Naive B cell (primary cell): ENCODE results near the gene SDE2. TPM values are rescaled to one million over a fixed set of nuclear protein-coding genes. Genes with fewer than 3 reads are reported as not detected.
"Not testable (repeated sequence)": the region's sequence is repeated elsewhere in the genome, so short reads cannot be mapped to it uniquely, and the experiment has no call there.

Source experiments
- ATAC-seq, 2 donors: fragments of 150-1000 bp; cut with Tn5 transposase; 2 replicates each; pipeline ENCODE4 v1.10.0; 2021; ENCODE audit warnings: low read depth in 2 of 2, mild to moderate bottlenecking in 2 of 2, moderate library complexity in 2 of 2
- DNase-seq: peaks from one replicate; pipeline ENCODE4 v3.0.0; 2022
- H3K27ac Mint-ChIP-seq, 6 donors: one replicate each; pipeline ENCODE4 v1.8.0; 2020 to 2022; ENCODE audit warnings: mild to moderate bottlenecking in 6 of 6, mixed read lengths in 6 of 6, moderate library complexity in 5 of 6, inconsistent platforms in 2 of 6
- H3K27me3 Mint-ChIP-seq, 3 donors: one replicate each; pipeline ENCODE4 v1.8.0; 2021 to 2022; ENCODE audit warnings: mixed read lengths in 3 of 3, mild to moderate bottlenecking in 1 of 3
- H3K36me3 Mint-ChIP-seq, 2 donors: one replicate each; pipeline ENCODE4 v1.8.0; 2020 to 2022; ENCODE audit warnings: mixed read lengths in 2 of 2, inconsistent platforms in 1 of 2, mild to moderate bottlenecking in 1 of 2
- H3K4me1 Mint-ChIP-seq, 3 donors: one replicate each; pipeline ENCODE4 v1.8.0; 2020 to 2022; ENCODE audit warnings: mixed read lengths in 3 of 3, inconsistent platforms in 1 of 3, mild to moderate bottlenecking in 1 of 3, moderate library complexity in 1 of 3
- H3K4me3 Mint-ChIP-seq, 8 donors: one replicate each; pipeline ENCODE4 v1.8.0; 2020 to 2022; ENCODE audit warnings: mild to moderate bottlenecking in 8 of 8, mixed read lengths in 8 of 8, moderate library complexity in 8 of 8, inconsistent platforms in 2 of 8
- H3K9me3 Mint-ChIP-seq, 7 donors: one replicate each; pipeline ENCODE4 v1.8.0; 2020 to 2022; ENCODE audit warnings: mixed read lengths in 7 of 7, mild to moderate bottlenecking in 5 of 7, inconsistent platforms in 2 of 7, moderate library complexity in 1 of 7
- polyA plus RNA-seq, 6 donors: library from polyadenylated mRNA; unstranded; fragments of 300-500 nt; fragmentation: Illumina TruSeq; gene quantifications; one replicate each; pipeline ENCODE4 v1.2.3, GENCODE V29; 2021; ENCODE audit warnings: low read depth in 6 of 6

The SDE2 gene
- polyA plus RNA-seq, 6 donors from 2014 or later, result 8.7 to 18.9 (median 11.4) TPM

DNA sequence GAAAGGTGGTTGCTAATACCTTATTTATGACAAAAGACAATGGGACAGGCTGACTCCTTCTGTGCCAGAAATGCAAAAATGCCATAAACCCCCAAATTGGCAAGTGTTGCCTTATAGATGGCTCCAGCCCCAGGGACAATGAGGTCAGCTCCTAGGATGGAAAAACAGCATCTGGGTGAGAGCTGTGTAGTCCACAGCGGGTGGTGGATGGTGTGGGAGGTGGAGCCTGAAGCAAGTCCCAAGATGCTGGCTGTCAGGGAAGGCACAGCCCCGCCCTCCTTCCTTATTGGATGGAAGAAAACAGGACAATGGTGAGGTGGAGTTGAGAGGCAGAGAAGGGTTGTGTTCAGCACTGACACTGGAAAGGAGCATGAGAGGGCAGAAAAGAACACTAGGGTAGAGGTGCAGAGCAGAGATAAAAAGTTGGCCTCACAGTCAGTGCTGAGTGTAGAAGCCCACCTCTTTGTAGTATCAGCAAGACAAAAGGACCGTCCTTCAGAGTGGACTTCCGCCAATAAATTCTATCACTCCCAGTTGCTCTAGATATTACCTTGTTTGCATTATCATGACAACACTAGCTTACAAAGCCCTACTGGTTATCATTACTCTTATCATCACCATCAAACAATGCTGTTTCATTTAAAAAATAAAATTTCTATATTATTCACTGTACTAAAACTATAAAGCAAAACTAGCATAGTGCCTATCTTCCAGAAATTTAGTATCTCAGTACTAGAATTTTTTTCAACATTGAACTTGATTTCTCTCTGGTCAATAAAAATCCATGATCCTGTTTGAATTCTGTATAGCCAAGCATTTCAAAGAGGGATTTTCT is 3.7 kb upstream of the SDE2 start:
- Mint-ChIP-seq H3K4me3 (peak overlapping the region; percentile 69 to 99 (median 82)), H3K27ac (peak overlapping the region; percentile 100), H3K4me1 (peaks cover 43 to 62% (median 47%) of the 10 kb centered on the region in 3 donors), H3K36me3 (peaks cover 0 to 6% of the 10 kb centered on the region in 2 donors), H3K27me3 (no peaks in the 10 kb centered on the region), H3K9me3 (peaks cover 0 to 3% (median 0%) of the 10 kb centered on the region in 7 donors)
- ATAC-seq (no peak), DNase-seq (no peak)

DNA sequence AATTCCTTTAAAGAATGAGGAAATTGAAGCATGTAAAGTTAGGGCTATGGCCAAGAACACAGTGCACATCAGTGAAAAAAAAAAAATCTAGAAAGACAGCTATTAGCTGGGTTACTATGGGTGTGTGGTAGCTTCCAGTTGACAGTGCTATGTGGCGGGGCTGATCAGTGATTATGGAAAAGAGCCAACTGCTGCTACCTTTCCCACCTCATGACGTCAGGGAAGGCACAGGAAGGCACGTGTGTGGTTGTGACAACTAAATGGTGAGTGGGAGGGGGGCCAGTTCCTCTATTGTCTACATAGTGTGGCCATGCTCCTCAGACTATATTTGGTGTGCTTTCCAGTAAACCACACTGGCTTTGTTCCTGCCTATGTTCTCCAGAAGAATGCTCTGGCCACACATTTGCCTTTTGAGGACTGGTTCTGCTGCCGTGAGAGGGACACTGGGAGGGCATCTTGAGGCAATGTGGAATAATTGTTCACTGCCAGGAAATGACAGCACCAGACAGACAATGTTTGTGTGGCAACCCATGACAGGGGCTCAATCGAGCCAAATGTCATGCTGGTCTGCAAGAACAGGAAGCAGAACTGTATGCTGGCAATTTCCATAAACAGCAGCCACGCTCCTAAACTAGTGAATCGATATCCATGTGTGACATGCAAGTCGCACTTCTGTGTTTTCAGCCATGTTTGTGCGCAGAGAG is 3.0 kb upstream of the SDE2 start:
- Mint-ChIP-seq H3K4me1 (peaks cover 43 to 70% (median 47%) of the 10 kb centered on the region in 3 donors), H3K36me3 (peaks cover 0 to 6% of the 10 kb centered on the region in 2 donors)
- peak; percentile 49 to 55 for ATAC-seq

DNA sequence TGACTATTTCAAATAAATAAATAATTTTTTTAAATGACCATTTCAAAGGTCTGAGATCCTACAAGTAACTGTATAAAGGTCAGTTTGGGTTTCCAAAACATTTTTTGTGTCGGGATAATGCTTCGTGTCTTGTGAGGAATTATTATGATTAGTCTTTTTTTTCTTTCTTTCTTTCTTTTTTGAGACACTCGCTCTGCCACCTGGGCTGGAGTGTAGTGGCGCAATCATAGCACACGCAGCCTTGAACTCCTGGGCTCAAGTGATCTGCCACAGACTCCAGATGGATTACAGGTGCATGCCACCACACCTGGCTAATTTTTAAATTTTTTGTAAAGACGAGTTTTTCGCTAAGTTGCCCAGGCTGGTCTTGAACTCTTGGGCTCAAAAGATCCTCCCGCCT is 1.9 kb upstream of the SDE2 start:
- H3K4me1 Mint-ChIP-seq, result peaks cover 47 to 77% (median 57%) of the 10 kb centered on the region in 3 donors
- DNase-seq (no peak), ATAC-seq (no peak)
- peak overlapping the region in 7 of 8 donors; percentile 9 to 100 (median 99) for H3K4me3 Mint-ChIP-seq
- peak overlapping the region; percentile 100 for H3K27ac Mint-ChIP-seq
- no peaks in the 10 kb centered on the region for H3K27me3 Mint-ChIP-seq
- H3K36me3 Mint-ChIP-seq, result peaks cover 0 to 6% of the 10 kb centered on the region in 2 donors
- H3K9me3 Mint-ChIP-seq, result peaks cover 0 to 3% (median 0%) of the 10 kb centered on the region in 7 donors

More for the DNA sequence above, 3.0 kb upstream of the SDE2 start:
- H3K9me3 Mint-ChIP-seq, result peaks cover 0 to 3% (median 0%) of the 10 kb centered on the region in 7 donors
- peak; percentile 93 for DNase-seq
- no peaks in the 10 kb centered on the region for H3K27me3 Mint-ChIP-seq
- peak overlapping the region; percentile 100 for H3K27ac Mint-ChIP-seq
- peak overlapping the region; percentile 69 to 99 (median 82) for H3K4me3 Mint-ChIP-seq

DNA sequence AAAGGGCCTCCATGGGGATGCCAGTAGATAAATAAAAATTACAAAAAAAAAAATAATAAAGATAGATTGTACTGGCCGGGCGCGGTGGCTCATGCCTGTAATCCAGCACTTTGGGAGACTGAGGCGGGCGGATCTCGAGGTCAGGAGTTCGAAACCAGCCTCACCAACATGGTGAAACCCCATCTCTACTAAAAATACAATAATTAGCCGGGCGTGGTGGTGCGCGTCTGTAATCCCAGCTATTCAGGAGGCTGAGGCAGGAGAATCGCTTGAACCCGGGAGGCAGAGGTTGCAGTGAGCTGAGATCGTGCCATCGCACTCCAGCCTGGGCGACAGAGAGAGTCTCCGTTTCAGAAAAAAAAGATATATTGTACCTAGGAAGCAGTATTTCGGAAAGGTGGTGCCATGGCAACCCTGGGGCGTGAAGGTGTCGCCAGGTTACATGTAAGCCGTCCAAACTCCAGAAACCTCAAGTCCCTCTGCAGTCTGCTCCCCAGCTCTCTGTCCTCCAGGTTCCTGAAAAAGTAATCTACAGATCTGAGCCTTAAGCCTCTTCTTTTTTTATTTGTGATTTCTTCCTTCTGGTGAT is 1.4 kb upstream of the SDE2 start:
- not testable (repeated sequence) for ATAC-seq, H3K36me3 Mint-ChIP-seq, H3K27me3 Mint-ChIP-seq, H3K9me3 Mint-ChIP-seq
- Mint-ChIP-seq H3K4me3 (peak overlapping the region; percentile 97 to 100 (median 100)), H3K27ac (peak overlapping the region; percentile 100), H3K4me1 (peaks cover 52 to 78% (median 61%) of the 10 kb centered on the region in 3 donors)
- peak; percentile 26 for DNase-seq

DNA sequence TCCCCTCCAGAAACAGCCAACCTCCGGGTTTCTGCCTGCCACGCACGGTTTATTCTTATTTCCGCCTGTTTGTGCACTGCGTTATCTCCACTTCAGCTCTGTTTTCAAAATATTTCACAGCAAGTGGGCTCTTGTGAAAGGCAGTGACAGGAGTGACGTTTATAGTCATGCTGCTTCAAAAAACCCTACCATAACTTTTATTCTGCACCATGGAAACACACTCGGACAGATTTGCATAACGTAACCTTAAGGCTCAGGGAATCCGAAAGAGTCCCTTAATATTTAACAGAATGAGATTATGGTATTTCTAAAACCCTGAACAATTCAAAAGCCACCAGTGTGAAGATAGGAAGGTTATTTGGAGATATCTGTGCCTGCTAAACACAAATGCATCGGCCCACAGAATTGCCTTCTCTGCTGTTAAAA is 782 bp upstream of the SDE2 start:
- peak; percentile 44 to 53 for ATAC-seq
- DNase-seq, result peak; percentile 85
- H3K27me3 Mint-ChIP-seq, result no peaks in the 10 kb centered on the region
- peak overlapping the region; percentile 97 to 100 (median 100) for H3K4me3 Mint-ChIP-seq
- H3K36me3 Mint-ChIP-seq, result peaks cover 0 to 6% of the 10 kb centered on the region in 2 donors
- peak overlapping the region; percentile 100 for H3K27ac Mint-ChIP-seq
- H3K9me3 Mint-ChIP-seq, result peaks cover 0 to 3% (median 0%) of the 10 kb centered on the region in 7 donors
- H3K4me1 Mint-ChIP-seq, result peaks cover 53 to 79% (median 62%) of the 10 kb centered on the region in 3 donors

DNA sequence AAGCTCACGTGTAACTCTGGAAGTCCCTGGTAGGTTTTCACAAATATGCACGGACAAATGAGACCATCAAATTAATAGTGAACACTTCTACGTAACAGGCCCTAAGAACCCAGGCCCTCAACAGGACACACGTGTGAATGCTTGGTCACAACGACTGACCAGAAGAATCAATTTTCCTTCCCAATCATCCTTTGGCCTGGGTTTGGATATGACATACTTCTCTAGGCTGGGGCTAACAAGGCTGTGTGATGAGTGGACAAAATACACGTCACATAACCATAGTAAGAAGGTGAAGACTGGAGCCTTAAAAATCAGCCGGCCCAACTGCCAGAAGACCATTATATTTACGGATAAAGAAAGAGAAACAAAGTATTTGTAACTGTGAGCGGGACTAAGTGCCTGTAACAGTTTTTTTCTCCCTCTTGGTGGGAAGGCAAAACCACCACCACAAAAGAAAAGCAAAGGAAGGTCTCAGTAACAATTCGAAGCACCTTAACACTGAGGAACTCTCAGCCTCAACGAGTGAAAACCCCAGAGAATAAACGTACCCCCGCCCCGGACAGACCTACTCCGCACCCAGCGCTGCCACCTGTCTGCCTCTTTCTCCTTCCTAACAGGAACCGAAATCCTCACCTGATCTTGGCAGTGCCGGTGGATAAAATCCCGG is 450 bp downstream of the SDE2 start:
- DNase-seq (no peak), ATAC-seq (peak; percentile 0 to 1)
- H3K4me3 Mint-ChIP-seq, result peak overlapping the region; percentile 97 to 100 (median 100)
- H3K4me1 Mint-ChIP-seq, result peaks cover 51 to 71% (median 60%) of the 10 kb centered on the region in 3 donors
- peak overlapping the region; percentile 100 for H3K27ac Mint-ChIP-seq
- H3K9me3 Mint-ChIP-seq, result peaks cover 0 to 3% (median 0%) of the 10 kb centered on the region in 7 donors
- H3K27me3 Mint-ChIP-seq, result no peaks in the 10 kb centered on the region
- peaks cover 0 to 6% of the 10 kb centered on the region in 2 donors for H3K36me3 Mint-ChIP-seq

DNA sequence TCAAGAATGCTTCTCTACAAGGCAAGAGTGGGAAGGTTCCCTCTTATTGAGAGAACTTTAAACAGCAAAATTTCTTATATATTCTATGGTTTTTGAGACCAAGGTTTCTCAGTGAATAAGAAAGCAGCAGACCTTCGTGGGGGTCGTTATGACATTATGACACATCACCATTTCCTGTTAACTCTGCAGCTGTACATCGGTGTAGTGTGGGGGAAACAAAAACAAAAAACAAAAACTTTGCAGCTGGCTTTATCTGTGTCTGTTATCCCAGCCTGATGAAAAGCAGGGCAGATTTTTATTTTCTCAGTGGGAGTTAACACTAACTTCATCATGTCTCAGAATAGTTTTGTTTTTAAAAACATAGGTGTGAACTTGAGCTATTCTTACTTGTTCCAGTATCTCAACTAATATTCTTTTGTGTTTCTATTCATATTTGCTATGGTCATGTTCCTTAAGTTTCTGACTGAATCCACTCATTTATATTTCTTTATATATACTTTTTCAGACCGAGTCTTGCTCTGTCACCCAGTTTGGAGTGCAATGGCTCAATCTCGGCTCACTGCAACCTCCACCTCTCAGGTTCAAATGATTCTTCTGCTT is 2.1 kb downstream of the SDE2 start:
- peak overlapping the region in 4 of 6 donors; percentile 55 to 100 (median 60) for H3K27ac Mint-ChIP-seq
- peaks cover 0 to 6% of the 10 kb centered on the region in 2 donors for H3K36me3 Mint-ChIP-seq

DNA sequence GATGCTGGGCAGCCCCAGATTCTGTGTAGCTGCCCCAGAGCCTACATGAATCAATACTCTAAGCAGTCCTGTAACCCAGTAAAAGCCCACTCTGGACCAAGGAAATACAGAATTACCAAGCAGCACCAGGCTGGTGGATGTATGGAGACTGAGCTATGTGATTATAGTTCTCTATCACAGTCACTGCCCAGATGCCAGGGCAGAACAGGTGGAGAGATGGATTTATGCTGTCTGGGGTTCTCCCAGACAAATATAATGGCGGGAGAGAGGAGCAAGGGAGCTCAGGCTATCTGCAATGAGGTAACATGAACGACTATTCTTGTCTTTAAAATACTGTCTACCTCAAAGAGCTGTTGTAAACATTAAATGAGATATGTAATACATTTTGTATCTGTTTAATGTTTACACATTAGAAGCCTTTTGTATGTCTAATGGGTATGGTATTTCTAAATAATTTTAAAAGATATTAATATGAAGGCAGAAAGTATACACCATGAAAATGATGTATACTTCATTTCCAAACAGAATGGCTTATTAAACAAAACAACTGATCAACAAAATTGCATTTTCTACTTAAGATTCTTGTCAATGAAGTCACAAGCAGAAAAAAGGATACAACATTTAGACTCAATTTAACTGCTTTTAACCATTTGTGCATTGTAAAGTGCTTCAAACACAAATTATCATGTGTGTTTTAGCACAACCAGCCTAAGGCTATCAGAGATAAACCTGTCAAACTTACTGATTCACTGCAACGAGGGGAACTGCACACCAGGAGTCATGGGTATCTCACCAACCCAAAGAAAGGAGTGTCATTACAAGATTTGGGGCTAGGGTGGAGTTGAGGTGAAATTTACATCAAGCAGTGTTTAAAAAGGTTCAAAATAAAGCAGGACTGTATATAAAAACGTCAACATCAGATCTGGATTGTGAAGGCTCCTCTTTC is 3.0 kb downstream of the SDE2 start:
- H3K27me3 Mint-ChIP-seq, result no peaks in the 10 kb centered on the region
- peaks cover 33 to 49% (median 39%) of the 10 kb centered on the region in 3 donors for H3K4me1 Mint-ChIP-seq
- H3K27ac Mint-ChIP-seq, result peak overlapping the region; percentile 4 to 100 (median 57)
- H3K36me3 Mint-ChIP-seq, result peaks cover 0 to 6% of the 10 kb centered on the region in 2 donors
- ATAC-seq (no peak), DNase-seq (no peak)
- H3K4me3 Mint-ChIP-seq, result peak overlapping the region in 7 of 8 donors; percentile 4 to 99 (median 68)
- H3K9me3 Mint-ChIP-seq, result peaks cover 0 to 1% (median 0%) of the 10 kb centered on the region in 7 donors

More for the DNA sequence above, 2.1 kb downstream of the SDE2 start:
- peak overlapping the region in 6 of 8 donors; percentile 15 to 100 (median 98) for H3K4me3 Mint-ChIP-seq
- H3K9me3 Mint-ChIP-seq, result peaks cover 0 to 1% (median 0%) of the 10 kb centered on the region in 7 donors
- no peaks in the 10 kb centered on the region for H3K27me3 Mint-ChIP-seq
- ATAC-seq, result no peak
- DNase-seq, result no peak
- H3K4me1 Mint-ChIP-seq, result peaks cover 36 to 58% (median 43%) of the 10 kb centered on the region in 3 donors

DNA sequence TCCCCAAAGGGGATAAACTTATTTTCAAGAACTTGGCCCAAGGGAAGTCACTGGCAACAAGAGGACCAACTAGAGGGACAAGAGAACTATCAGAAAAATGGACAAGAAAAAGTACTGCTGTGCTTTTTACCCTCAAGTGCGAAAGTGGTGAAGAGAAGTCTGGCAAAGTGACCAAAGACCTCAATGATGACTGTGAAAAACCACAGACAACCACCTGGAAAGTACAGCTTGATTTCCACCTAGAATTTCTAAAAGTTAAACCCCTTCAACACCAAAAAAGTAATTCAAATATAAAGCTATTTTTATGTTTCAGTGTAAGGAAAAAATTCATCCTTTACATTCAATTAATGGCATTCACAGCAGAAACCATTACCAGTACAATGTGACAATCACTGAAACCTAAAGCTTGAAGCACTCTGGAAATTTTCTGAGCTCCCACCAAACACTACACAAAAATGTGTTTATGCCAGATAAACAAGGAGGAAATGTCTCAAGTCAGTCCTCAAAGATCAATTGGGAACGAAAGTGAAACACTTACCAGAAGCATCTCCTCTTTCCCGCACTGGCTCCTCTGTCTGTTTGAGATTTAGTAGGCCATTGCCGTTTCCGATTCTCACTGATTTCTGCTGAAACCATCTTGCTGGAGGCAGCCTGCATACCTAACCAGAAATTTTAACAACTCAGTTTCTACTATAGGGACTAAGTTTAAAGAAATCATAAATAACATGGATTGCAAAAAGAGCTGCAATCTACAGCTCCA is 8.3 kb downstream of the SDE2 start:
- Mint-ChIP-seq H3K27ac (peak overlapping the region in 2 of 6 donors; percentile 31 to 75), H3K27me3 (no peaks in the 10 kb centered on the region), H3K9me3 (no peaks in the 10 kb centered on the region), H3K4me3 (no peak overlapping the region), H3K4me1 (peaks cover 17 to 26% (median 22%) of the 10 kb centered on the region in 3 donors), H3K36me3 (peaks cover 8% of the 10 kb centered on the region in 2 donors)
- DNase-seq (no peak), ATAC-seq (no peak)

DNA sequence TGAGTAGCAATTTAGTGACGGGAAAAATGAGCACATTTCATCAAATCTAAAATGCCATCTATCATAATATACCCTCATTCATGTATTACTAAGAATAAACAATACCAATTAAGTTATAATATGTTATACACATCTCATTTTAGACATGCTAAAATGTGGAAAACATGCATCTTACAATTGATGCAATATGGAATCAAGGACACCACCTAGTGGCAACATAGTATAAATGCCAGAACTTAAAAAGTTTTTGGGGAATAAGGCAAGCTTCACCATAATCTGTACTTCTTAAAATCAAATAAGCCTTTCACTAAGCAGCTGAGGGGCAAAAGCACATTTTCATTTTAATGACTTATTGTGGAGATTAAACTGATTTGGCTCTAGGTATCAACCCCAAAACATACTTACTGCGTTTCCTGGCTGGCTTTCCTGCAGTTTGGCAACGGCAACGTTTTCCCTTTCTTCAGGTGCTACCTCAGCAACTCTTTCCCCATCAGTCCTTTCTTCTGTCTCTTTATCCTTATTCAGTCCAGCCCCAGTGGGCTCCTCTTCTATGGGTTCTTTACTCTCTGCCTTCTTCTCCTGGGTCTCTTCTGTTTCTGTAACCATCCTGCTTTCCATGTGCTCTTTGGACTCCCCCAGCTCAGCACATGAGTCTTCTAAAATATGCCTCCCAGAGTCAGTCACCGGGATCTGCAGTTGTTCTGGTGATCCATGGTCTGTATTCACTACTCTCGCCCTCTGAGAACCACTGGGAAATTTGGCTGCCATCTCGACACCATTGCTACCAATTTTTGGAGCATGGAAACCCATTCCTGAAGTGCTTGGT is 11.4 kb downstream of the SDE2 start:
- DNase-seq (peak; percentile 31), ATAC-seq (peak; percentile 49 to 53)
- no peaks in the 10 kb centered on the region for H3K9me3 Mint-ChIP-seq
- H3K4me1 Mint-ChIP-seq, result peaks cover 6 to 24% (median 12%) of the 10 kb centered on the region in 3 donors
- H3K27ac Mint-ChIP-seq, result peak overlapping the region in 3 of 6 donors; percentile 63 to 88 (median 88)
- H3K27me3 Mint-ChIP-seq, result no peaks in the 10 kb centered on the region
- peaks cover 15 to 16% of the 10 kb centered on the region in 2 donors for H3K36me3 Mint-ChIP-seq
- peak overlapping the region in 2 of 8 donors; percentile 7 to 79 for H3K4me3 Mint-ChIP-seq
